ENCODE data around the gene TEX30.

The TEX30 gene

DNA sequence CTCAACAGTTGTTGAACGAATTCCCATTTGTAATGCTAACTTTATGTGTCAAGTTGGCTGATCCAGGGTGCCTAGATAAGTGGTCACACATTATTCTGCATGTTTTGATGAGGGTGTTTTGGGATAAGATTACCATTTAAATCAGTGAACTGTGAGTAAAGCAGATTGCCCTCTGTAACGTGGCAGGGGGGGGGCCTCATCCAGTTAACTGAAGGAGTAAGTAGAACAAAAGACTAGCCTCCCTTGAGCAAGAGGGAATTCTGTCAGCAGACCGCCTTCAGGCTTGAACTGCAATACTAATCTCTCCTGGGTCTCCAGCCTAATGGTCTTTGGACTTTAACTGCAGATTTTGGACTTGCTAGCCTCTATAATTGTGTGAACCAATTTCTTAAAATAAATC is 4.2 kb upstream of the TEX30 start:
- DNase-seq: no peak

DNA sequence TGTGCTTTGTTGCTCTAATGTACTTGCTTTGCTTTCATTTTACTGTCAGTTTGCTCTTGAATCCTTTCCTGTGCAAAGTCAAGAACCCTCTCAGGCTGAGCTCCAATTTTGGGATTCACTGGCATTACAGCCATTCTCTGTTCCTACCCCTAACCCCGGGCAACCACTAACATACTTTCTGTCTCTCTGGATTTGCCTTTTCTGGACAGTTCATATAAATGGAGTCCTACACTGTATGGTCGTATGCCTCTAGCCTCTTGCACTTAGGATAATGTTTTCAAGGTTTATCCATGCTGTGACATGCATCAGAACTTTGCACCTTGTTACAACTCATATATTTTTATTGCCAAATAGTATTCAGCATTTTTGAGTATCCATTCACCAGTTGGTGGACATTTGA is 2.7 kb upstream of the TEX30 start:
- no peak for DNase-seq

DNA sequence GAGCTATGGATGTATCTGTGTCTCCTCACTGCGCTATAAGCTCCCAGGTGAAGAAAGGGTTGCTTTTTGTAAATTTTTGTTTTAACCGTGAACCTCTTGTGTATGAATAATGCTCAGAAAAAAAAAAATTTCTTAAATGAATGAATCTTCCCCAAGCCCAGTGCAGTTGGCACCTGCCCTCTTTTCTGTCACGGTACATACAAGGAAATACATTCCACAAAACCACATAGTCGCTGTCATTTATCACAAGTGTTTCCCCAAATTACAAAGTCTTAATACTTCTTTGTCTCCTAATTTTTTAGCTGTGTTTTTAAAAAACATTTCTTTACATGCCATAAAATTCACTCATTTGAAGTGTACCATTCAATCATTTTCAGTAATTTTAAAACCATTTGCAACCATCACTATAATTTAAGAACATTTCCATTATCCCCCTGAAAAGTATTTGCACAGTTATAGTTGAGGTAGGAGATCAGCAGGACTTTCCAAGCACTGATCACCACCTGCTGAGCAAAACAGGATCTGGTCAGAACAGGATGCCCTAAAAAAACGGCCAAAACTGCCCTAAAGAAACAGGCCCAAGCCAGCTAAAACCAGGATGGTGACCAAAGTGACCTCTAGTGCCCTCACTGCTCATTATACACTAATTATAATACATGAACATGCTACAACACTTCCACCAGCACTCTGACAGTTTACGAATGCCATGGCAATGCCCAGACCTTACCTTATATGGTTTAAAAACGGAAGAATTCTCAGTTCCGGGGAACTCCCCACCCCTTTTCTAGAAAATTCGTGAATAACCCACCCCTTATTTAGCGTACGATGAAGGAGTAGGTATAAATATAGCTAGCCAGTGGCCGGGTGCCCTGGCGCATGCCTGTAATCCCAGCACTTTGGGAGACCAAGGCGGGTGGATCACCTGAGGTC is 1.3 kb upstream of the TEX30 start:
- DNase-seq: no peak

DNA sequence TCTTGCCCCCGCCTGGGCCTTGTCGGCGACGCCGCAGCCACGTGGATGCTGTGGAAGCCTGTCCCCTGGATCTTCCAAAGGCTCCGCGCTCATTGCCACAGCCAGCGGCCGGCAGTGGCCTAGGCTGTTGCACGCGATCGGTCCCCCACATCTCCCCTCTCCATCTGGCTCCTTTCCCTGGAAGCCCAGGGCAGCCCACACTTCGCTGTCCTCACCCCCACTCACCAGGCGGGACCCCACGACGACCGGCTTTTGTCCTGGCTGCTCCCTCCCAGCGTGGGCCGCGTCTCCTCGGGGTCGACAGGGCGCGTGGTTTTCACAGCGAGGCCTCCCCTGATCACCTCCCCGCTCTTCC is 605 bp upstream of the TEX30 start:
- no peak for DNase-seq

DNA sequence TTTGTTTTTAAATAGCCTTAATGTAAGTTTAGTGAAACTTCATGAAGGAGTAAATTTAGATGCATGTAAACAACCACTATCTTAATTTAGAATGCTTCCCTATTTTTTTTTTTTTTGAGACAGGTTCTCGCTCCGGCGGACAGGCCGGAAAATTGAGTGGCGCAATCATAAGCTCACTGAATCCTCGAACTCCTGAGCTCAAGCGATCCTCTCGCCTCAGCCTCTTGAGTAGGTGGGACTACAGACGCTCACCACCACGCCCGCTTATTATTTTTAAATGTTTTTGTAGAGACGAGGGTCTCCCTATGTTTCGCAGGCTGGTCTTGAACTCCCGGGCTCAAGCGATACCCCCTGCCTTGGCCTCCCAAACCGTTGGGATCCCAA is 1.6 kb downstream of the TEX30 start:
- DNase-seq: no peak

DNA sequence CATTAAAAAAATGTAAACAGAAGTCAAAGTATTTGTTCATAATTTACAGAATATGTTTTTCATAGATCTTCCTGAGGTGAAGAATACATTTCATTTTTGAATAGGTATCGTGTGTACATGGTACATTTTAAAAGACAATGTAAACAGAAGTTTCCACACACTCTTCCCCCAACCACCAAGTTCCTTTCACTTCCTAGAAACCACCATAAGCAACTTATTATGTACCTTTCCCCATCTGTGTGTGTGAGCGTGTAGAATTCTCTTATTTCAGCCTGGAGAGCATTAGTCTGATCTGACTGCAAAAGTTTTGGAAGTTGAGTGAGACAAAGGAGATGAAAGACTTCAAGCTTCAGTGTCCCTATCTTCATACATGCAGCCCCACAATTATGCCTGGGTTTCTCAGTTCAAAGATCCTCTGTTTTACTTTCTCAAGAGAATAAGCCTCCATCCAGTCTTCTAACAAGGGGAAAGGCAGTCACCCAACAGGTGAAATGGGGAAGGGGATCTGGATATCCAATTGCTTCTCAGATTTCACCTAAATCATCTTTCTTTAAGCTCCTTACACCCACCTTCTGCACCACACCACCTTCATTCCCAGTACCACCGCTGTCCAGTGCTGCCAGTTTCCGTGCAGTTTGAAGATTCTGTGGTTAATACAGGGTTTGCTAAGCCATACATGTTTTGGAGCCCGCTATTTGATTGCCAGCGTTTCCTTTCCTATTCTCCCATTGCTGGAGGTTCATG is 2.1 kb downstream of the TEX30 start:
- no peak for DNase-seq

DNA sequence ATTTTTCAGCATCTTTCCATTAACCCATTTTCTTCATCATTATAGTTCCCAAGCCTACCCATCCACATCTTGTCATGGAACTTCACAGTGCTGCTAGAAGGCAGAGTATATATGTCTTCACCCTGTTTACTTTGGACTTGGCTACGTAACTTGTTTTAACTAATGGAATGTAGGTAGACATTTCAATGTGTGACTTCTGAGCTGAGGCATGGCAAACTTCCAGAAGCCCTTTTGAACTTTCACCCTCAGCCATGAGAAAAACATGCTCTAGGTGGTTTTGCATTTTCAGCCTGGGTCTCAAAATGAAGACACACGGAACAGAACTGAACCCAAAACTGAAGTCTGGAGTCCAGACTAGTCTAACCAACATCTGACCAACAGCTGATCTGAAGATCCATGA is 3.2 kb downstream of the TEX30 start:
- DNase-seq: no peak

DNA sequence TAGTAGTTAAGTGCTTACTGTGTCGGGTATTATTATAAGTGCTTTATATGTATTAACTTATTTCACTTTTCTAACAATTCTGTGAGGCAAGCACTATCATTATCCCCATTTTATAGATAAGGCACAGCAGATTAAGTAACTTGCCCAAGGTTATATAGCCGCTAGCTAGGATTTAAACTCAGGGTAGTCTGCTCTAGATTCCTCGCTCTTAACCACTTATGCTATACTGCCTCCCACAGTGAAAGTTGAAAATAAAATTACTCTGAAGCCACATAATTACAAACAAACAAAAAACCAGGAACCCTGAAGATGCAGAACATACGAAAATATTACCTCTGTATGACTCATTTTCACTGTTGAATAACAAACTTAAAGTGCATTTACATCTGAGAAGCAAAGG is 3.9 kb downstream of the TEX30 start:
- DNase-seq: no peak

DNA sequence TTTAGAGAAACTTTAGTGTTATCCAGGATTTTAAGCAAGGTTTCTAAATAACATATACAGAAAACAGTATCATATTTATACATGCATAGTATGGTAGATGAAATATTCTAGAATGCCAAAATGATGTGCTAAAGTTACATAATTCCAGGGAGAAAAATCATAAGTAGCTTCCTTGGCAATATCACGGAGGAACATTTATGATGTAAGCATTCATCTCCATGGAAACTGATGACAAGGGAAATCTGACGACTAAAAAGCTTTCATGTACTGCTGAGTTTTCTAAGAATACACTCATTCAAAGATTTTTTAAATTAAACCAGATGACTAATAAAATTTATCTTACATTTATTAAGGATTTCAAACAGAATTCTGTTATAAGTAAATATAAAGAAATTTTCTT is 4.7 kb downstream of the TEX30 start:
- DNase-seq: no peak

DNA sequence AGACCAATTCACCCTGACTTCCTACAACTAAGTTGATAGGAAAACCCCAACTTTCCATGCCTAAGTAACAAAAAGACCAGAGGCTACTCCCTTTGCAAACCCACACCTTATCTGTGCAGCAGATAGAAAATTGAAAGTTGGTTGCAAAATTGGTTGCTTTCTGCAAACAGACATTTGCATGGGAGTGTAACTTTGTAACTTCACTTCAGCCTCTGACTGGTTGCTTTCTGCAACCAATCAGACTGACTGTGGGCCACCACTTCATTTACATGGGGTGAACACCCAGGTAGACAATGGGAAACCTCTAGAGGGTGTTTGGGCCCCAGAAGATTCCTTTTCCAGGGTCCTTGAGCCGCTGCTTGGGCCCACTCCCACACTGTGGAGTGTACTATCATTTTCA is 9.8 kb downstream of the TEX30 start:
- no peak for DNase-seq

DNA sequence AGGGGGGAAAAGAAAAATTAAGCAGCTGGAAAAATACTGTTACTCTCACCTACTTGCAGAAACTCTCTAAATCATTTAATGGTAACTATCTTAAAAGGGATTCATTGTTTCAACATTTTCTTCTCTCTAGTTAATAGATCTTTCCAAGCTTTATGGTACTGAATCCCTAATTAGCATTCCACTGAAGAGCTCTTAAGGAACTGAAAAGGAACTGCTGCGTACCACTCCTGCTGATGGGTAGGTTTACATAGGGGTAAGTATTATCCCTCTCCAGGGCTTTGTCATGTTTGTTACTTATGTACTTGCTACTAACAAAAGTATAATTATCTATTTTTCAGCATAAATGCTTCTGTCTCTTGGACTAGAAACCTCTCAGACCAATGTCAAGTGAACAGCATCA is 12.5 kb downstream of the TEX30 start:
- DNase-seq: no peak

DNA sequence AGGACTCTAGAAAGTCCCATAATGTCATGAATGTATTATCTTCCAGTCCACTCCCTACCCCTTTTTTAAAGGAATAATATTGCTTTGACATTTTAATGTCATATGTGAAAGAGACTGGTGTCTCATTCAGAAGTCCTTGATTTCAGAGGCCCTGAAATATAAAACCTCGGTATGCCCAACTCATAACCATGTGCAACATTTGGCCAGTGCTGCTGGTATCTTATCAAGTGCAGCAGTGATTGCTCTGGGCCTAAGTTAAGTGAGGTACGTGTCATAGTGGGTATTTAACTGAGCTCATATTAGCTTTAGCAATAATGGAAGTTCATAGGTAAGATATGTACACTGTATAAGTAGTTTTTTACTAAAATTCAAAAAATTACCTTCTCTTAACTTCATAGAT is 14.7 kb downstream of the TEX30 start:
- no peak for DNase-seq

DNA sequence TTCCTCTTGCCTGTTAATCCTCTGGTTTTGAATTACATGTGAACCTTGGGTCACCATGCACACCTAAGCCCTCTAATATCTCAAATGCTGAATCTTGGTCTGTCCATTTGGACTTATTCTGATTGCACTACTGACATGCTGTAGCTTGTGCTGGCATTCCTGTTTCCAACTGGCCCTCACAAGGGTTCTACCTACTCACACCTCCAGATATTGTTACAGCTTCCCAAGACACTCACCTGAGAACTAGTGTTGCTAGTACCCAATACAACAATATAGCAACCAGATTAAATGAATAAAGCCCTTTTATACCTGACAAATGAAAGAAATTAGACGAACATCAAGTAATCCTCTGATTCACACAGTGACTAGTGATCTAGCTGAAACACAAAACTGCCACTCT is 16.6 kb downstream of the TEX30 start:
- DNase-seq: no peak

DNA sequence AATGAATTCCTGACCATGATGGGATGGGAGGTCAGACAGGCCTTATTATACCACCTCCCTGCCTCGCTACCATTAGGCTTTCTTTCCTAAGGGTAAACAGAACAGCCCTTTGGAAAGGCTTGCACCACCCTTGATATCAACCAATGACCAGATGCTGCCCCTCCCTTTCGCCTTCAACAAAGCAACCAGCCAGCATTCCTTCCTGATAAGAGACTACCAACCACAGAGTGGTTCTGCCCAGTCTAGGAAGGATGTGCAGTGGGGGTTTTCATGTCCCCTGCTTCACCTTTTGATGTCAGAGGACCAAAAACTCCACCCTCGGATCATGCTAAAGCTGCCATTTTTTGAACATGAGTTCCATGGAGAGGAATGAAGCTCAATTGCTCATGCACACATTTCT is 21.7 kb downstream of the TEX30 start:
- DNase-seq: no peak

DNA sequence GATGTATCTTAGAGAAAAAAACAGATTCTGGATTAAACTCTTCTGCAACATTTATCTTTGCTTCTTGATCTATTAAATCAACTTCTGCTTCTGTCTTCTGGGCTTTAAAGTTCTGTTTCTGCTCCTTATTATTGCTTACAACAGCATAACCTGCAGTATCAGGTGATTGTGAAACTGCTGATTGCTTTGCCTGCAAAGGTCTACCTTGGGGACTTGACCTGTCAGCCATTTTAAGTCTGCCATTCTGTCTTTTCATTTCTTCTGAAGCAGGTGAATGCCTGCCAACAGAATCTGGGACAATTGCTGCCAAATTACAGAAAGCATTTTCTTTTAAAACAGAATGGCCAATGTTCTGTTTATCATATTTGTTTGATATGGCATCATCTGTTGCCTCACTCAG is 31.1 kb downstream of the TEX30 start:
- no peak for DNase-seq

DNA sequence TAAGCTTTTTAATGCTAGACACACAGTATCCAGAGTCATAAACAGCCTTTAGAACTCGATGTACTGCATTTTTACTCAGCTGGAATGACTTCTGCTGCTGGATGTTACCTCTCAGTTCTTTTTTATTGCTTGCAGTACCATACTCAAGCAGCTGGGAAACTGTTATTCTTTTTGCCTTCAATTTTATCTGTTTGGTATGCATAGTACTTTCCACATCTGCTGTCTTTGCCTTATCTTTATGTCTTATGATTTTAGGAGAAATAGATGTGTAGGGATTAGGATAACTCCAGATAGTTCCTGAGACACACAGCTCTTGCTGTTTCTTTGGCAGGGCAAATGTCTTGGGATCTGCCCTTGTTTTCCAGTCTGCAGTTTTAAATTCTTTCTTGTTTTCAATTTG is 31.5 kb downstream of the TEX30 start:
- DNase-seq: no peak

DNA sequence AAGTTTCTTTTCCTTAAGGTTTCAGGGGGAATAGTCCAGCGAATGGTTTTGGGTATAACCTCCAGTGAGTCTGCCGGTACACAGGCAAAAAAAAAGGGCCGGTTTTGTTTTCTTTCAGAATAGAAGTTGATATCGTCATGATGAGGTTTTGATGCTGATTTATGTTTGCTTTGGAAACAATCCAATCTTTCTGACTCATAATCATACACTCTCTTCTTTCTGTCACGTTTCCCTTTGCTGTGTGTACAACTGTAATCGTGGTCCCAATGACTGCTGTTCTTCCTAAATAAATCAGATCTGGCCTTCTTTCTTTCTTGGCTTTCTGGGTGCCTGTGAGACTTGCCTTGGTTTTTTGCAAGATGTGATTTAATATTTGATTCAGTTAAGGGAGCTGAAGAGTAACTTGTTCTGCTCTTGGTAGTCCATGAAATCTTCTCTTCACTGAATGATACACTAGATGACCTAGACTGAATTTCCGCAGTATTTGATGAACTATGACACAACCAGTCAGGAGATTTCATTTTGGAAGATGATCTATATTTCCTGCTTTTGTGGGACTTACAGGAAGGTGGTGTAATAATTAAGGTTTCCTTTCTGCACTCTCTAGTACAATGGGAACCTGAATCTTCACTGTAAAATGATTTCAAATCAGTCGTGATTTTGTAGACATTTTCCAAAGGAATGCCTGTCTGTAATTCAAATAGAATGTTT is 43.9 kb downstream of the TEX30 start:
- no peak for DNase-seq

DNA sequence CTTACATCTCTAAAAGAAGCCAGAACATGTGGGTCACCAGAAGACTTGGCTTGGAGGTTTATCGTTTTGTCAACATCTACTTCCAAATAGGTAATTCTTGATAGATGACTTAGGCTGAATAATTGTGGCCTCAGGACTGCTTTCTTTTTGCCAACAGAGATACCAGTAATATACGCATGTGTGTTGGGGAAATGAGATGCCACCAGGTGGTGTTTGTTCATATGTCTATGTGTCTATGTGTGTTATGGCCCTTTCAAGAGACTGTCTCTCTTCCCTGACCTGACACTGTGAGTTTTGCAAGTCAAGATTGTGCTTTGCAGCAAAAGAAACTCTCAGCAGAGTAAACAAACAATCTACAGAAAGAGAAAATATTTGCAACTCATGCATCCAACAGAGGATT is 47.2 kb downstream of the TEX30 start:
- DNase-seq: peak in 1 of 2 donors; percentile 22

DNA sequence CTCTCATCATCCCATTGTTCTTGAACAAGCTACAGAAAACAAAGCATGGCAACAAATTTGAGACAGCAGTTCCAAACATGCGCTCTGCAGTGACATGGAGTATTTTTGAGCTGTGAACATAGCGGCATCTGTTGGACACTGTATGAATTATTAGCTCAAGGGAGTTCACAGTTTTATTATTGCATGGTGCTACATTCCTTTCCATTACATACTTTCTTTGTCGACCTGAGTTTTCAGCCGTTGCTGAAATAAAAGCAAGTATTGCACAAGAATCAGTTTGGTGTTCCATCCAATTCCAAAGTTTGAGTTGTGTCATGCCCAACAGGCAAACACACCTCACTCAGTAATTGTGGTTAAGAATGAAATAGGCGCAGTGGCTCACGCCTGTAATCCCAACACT is 48.7 kb downstream of the TEX30 start:
- peak in 1 of 2 donors; percentile 19 for DNase-seq

DNA sequence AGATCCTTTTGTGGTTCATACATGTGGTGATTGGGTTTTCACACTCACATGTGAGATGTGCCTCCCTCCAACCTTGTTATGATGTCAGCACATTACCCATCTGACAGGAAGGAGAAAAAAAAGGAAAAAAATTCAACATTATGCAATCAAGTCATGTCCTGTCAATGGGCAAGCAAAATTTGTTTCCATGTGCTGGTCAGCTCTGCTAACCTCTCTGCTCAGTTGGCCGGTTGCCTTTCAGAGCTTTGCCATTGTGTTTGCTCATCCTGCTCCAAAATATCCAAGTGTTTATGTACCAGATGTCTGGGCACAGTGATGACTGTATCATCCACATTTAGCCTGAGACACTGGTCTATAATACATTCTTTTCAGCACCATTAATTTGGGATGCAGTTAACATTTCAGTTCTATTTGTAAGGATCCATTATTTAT is 51.8 kb downstream of the TEX30 start:
- peak in 1 of 2 donors; percentile 36 for DNase-seq

DNA sequence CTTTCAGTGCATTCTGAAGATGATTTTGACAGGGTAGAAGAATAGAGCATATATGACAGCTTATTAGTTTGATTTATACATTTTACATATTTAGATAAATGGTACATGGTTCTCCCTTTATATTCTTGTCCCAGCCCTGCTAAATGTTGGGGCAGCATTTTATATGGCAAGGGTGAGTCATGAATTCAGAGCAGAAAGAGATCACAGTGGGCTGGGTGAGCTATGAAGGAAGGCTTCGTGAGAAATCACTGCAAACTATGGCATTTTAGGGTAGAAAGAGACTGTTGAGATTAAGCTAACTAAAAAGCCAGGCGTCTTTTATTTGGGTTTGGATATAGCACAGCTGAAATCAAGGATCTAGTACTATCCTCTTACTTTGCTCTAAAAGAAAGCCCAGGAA is 54.8 kb downstream of the TEX30 start:
- no peak for DNase-seq

All from CD4-positive, alpha-beta T cell treated with Interleukin-4 for 1 hour (primary cell).